Measurements from ENCODE around the gene YEATS2. TPM values are rescaled to one million over a fixed set of nuclear protein-coding genes. Genes with fewer than 3 reads are reported as not detected.

YEATS2 gene
- total and polyA plus RNA-seq, 2 donors (not counting 1 experiment from before 2014, with no cell fraction given) = 25.0 to 28.7 TPM

DNA sequence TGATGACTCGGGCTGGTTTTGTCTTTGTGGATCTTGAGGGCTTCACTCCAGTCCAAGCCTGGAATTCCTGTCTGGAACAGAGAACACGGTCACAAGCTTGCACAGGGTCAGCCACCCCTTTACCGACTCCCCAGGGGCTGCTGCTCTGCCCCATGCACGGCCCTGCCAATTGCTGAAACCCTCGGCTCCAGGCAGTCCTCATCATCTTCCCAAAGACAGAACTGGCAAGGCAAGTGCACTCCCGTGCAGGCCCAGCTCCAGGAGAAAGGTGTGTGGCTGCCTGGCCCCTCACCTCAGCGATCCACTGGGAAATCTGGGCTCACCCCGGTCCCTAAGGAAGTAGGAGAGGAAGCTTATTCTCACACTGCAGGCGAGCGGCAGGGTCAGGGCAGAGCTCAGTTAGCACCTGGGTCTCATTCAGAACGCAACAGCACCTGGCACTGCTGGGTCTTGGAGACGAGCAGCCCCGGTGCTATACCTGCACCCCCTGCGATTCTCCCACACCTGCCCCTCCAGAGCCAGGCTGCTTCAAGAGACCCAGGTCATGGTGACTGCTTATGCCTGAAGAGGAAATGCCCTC is 120.5 kb downstream of the YEATS2 start:
- Histone ChIP-seq H3K27ac (ENCODE audit: insufficient read depth, low read length) (no peak overlapping the region), H3K4me1 (ENCODE audit: control insufficient read depth, extremely low read depth, insufficient read depth, low read length) (no peaks in the 10 kb centered on the region), H3K4me3 (replicated peaks in 1 of 4; ENCODE audit: control extremely low read depth in 1 of 4, insufficient read depth in 1 of 4, low read depth in 3 of 4, low read length in 4 of 4) (no peak overlapping the region), H3K9ac (ENCODE audit: insufficient read depth, low read length) (no peak overlapping the region), H3K4me2 (ENCODE audit: extremely low read depth, insufficient read depth, low read length) (no peak overlapping the region), H4K20me1 (ENCODE audit: control insufficient read depth, extremely low read depth, insufficient read depth, low read length) (no peaks in the 10 kb centered on the region), H3K79me2 (ENCODE audit: control insufficient read depth, insufficient read depth, low read length) (no peaks in the 10 kb centered on the region), H3K9me3 (ENCODE audit: control insufficient read depth, insufficient read depth, low read depth, low read length) (no peaks in the 10 kb centered on the region), H2AFZ (ENCODE audit: low read length) (no peak overlapping the region), H3K27me3 (ENCODE audit: control insufficient read depth, insufficient read depth, low read length) (no peaks in the 10 kb centered on the region), H3K36me3 (ENCODE audit: control insufficient read depth, insufficient read depth, low read length) (peaks cover 3% of the 10 kb centered on the region)
- TF ChIP-seq, protein P1, sequence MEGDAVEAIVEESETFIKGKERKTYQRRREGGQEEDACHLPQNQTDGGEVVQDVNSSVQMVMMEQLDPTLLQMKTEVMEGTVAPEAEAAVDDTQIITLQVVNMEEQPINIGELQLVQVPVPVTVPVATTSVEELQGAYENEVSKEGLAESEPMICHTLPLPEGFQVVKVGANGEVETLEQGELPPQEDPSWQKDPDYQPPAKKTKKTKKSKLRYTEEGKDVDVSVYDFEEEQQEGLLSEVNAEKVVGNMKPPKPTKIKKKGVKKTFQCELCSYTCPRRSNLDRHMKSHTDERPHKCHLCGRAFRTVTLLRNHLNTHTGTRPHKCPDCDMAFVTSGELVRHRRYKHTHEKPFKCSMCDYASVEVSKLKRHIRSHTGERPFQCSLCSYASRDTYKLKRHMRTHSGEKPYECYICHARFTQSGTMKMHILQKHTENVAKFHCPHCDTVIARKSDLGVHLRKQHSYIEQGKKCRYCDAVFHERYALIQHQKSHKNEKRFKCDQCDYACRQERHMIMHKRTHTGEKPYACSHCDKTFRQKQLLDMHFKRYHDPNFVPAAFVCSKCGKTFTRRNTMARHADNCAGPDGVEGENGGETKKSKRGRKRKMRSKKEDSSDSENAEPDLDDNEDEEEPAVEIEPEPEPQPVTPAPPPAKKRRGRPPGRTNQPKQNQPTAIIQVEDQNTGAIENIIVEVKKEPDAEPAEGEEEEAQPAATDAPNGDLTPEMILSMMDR (conservative IDR thresholded peaks at IDR 0.05 in 1 of 2, IDR thresholded peaks at IDR 0.05 in 1 of 2; ENCODE audit: low read depth in 1 of 2, low read length in 2 of 2) = no peak
- TF ChIP-seq EZH2 (IDR thresholded peaks at IDR 0.05; ENCODE audit: low read length, missing control alignments) = no peak
- DNase-seq (ENCODE audit: low read depth in 2 of 2) = no peak

DNA sequence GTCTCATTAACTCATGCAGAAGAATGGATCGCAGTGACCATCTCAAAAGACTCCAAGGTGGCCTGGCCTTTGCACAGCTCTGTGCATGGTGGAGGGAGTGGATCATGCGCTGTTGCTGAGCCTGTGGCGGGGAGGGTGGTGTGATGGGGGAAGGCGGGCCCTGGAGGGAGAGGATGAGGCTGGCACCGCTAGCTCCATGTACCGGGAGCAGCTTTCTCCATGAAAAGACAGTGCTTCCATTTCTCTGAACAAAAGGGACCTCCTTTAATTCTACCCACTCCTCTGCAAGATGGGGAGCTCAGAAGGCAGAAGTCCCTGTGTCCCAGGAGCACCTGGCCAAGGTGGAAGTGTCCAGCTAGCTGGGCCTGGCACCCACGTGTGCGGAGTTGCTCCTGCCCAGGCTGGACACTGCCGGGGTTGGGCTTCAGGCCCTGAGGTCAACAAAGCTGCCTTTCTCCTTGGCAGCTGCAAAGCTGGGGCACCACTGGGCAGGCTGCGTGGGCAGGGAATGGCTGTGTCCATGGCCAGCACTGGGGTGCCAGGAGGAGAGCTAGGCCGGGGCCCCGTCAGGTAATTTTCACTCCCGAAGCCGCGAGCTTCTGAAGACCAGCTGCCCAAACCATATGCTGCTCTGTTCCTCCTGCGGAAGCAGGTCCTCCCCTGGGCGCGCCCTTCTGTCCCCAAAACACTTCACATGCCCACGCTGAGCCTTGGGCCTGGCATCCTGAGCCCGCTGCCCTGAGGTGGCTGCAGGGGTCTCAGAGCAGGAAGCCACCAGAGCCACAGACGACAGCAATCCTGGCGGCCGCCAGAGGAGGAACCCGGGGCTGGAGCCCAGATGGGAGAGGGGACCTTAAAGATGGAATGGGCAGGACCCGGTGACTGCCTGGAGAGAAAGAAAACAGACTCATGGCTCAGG is 121.4 kb downstream of the YEATS2 start:
- Histone ChIP-seq H3K79me2 (ENCODE audit: control insufficient read depth, insufficient read depth, low read length) (no peaks in the 10 kb centered on the region), H3K36me3 (ENCODE audit: control insufficient read depth, insufficient read depth, low read length) (peaks cover 3% of the 10 kb centered on the region), H3K9me3 (ENCODE audit: control insufficient read depth, insufficient read depth, low read depth, low read length) (no peaks in the 10 kb centered on the region), H3K9ac (ENCODE audit: insufficient read depth, low read length) (no peak overlapping the region), H3K4me2 (ENCODE audit: extremely low read depth, insufficient read depth, low read length) (no peak overlapping the region), H3K4me1 (ENCODE audit: control insufficient read depth, extremely low read depth, insufficient read depth, low read length) (no peaks in the 10 kb centered on the region), H4K20me1 (ENCODE audit: control insufficient read depth, extremely low read depth, insufficient read depth, low read length) (no peaks in the 10 kb centered on the region), H3K4me3 (replicated peaks in 1 of 4; ENCODE audit: control extremely low read depth in 1 of 4, insufficient read depth in 1 of 4, low read depth in 3 of 4, low read length in 4 of 4) (no peak overlapping the region), H2AFZ (ENCODE audit: low read length) (no peak overlapping the region), H3K27me3 (ENCODE audit: control insufficient read depth, insufficient read depth, low read length) (no peaks in the 10 kb centered on the region), H3K27ac (ENCODE audit: insufficient read depth, low read length) (no peak overlapping the region)
- TF ChIP-seq EZH2 (IDR thresholded peaks at IDR 0.05; ENCODE audit: low read length, missing control alignments) = no peak
- TF ChIP-seq, protein P1 (conservative IDR thresholded peaks at IDR 0.05 in 1 of 2, IDR thresholded peaks at IDR 0.05 in 1 of 2; ENCODE audit: low read depth in 1 of 2, low read length in 2 of 2) = no peak
- DNase-seq (ENCODE audit: low read depth in 2 of 2) = no peak

DNA sequence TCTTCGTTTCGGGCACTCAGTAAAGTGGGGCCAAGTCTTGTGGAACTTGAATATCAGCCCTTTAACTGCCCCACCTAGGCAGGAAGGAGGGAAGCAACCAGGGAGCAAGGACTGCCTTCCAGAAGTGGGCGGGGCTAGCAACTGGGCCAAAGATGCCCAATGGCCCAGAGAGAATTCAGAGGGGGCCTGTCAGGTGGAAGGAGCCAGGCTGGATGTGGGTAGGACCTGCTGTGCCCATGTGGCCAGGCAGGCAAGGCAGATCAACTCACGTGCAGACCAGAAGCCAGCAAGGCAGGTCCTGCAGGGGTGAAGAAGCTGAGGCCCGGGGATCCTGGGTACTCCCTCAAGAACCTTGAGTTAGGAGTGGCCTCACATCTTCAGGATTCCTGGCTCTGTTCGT is 122.2 kb downstream of the YEATS2 start:
- Histone ChIP-seq H4K20me1 (ENCODE audit: control insufficient read depth, extremely low read depth, insufficient read depth, low read length) (no peaks in the 10 kb centered on the region), H3K36me3 (ENCODE audit: control insufficient read depth, insufficient read depth, low read length) (peaks cover 3% of the 10 kb centered on the region), H3K9me3 (ENCODE audit: control insufficient read depth, insufficient read depth, low read depth, low read length) (no peaks in the 10 kb centered on the region), H2AFZ (ENCODE audit: low read length) (no peak overlapping the region), H3K9ac (ENCODE audit: insufficient read depth, low read length) (no peak overlapping the region), H3K4me3 (replicated peaks in 1 of 4; ENCODE audit: control extremely low read depth in 1 of 4, insufficient read depth in 1 of 4, low read depth in 3 of 4, low read length in 4 of 4) (no peak overlapping the region), H3K4me1 (ENCODE audit: control insufficient read depth, extremely low read depth, insufficient read depth, low read length) (peaks cover 4% of the 10 kb centered on the region), H3K4me2 (ENCODE audit: extremely low read depth, insufficient read depth, low read length) (no peak overlapping the region), H3K27ac (ENCODE audit: insufficient read depth, low read length) (no peak overlapping the region), H3K79me2 (ENCODE audit: control insufficient read depth, insufficient read depth, low read length) (no peaks in the 10 kb centered on the region), H3K27me3 (ENCODE audit: control insufficient read depth, insufficient read depth, low read length) (no peaks in the 10 kb centered on the region)
- TF ChIP-seq, protein P1 (conservative IDR thresholded peaks at IDR 0.05 in 1 of 2, IDR thresholded peaks at IDR 0.05 in 1 of 2; ENCODE audit: low read depth in 1 of 2, low read length in 2 of 2) = no peak
- TF ChIP-seq EZH2 (IDR thresholded peaks at IDR 0.05; ENCODE audit: low read length, missing control alignments) = no peak
- no peak for DNase-seq (ENCODE audit: low read depth in 2 of 2)
